H1 (cell line): ENCODE data around the gene RPS25. TPM values are rescaled to one million over a fixed set of nuclear protein-coding genes. Genes with fewer than 3 reads are reported as not detected.

ENCODE experiments used
- CTCF ChIA-PET: fragments of 300-600 bp; sonication (Branson Sonifier 250); formaldehyde crosslinking; loops from one replicate; lab custom pipeline; 2021; ENCODE audit not compliant: partially characterized antibody; lab: Charles Lee
- POLR2A ChIA-PET: fragments of 300-600 bp; sonication (Branson Sonifier 250); formaldehyde crosslinking; loops from one replicate; lab custom pipeline; 2021; ENCODE audit warnings: inconsistent platforms; ENCODE audit not compliant: partially characterized antibody; lab: Charles Lee
- DNase-seq, 2 experiments: peaks; one replicate each; pipeline versions ENCODE4 v3.0.0 to v3.0.0-alpha.2; 2010 to 2022; ENCODE audit warnings: low spot score in 2 of 2, low read depth in 1 of 2, mixed read lengths in 1 of 2
- FAIRE-seq: peaks from 2 replicates; lab custom pipeline; 2011; peaks lifted over from hg19 to GRCh38; lab: Jason Lieb, UNC
- H2AFZ ChIP-seq: 2 replicates; pipeline ENCODE4 v1.8.1; 2012; ENCODE audit warnings: low read length, inconsistent platforms
- H2AK5ac ChIP-seq: 2 replicates; pipeline ENCODE4 v1.6.1; 2013; ENCODE audit warnings: low read depth, low read length
- H2BK120ac ChIP-seq: replicated peaks from 2 replicates; pipeline ENCODE3; 2013; ENCODE audit warnings: low read depth, low read length, inconsistent platforms
- H2BK12ac ChIP-seq: 2 replicates; pipeline ENCODE4 v1.6.1; 2013; ENCODE audit warnings: low read depth, low read length
- H2BK15ac ChIP-seq: 2 replicates; pipeline ENCODE4 v1.6.1; 2013; ENCODE audit warnings: low read length
- H2BK20ac ChIP-seq: 2 replicates; pipeline ENCODE4 v1.6.1; 2013; ENCODE audit warnings: low read length
- H2BK5ac ChIP-seq: 2 replicates; pipeline ENCODE4 v1.6.1; 2013; ENCODE audit warnings: low read depth, low read length
- H3K14ac ChIP-seq: 2 replicates; pipeline ENCODE4 v1.6.1; 2013; ENCODE audit warnings: inconsistent platforms; ENCODE audit not compliant: insufficient read length
- H3K18ac ChIP-seq: 2 replicates; pipeline ENCODE4 v1.6.1; 2013; ENCODE audit warnings: low read length; ENCODE audit errors: extremely low read depth
- H3K23ac ChIP-seq: 2 replicates; pipeline ENCODE4 v1.6.1; 2013; ENCODE audit warnings: inconsistent platforms; ENCODE audit not compliant: insufficient read length
- H3K23me2 ChIP-seq: 2 replicates; pipeline ENCODE4 v1.6.1; 2013; ENCODE audit warnings: low read depth, low read length
- H3K27ac ChIP-seq: 2 replicates; pipeline ENCODE4 v1.6.1; 2011; ENCODE audit warnings: low read depth, low read length, inconsistent platforms
- H3K27me3 ChIP-seq, 4 experiments: replicated peaks in 1 of 4; 1 replicate in 1 of 4; 2 replicates in 3 of 4; pipeline versions ENCODE4 v1.6.1 to v1.8.1; 2011 to 2013; ENCODE audit warnings: low read length in 3 of 4, mild to moderate bottlenecking in 3 of 4, inconsistent platforms in 2 of 4, mixed read lengths in 2 of 4, moderate library complexity in 1 of 4; ENCODE audit not compliant: control insufficient read depth in 3 of 4, insufficient read depth in 3 of 4; ENCODE audit errors: extremely low read depth in 1 of 4
- H3K36me3 ChIP-seq, 4 experiments: 2 replicates each; pipeline versions ENCODE4 v1.6.1 to v1.8.1; 2011 to 2013; ENCODE audit warnings: mild to moderate bottlenecking in 4 of 4, low read length in 3 of 4, moderate library complexity in 2 of 4, control low read depth in 1 of 4, inconsistent platforms in 1 of 4; ENCODE audit not compliant: insufficient read depth in 4 of 4, control insufficient read depth in 2 of 4
- H3K4ac ChIP-seq: replicated peaks from 2 replicates; pipeline ENCODE3; 2013; ENCODE audit warnings: low read length, low read depth, mixed read lengths, inconsistent platforms; ENCODE audit not compliant: insufficient read length
- H3K4me1 ChIP-seq, 4 experiments: replicated peaks in 1 of 4; 1 replicate in 1 of 4; 2 replicates in 3 of 4; pipeline versions ENCODE4 v1.6.1 to v1.8.1; 2011 to 2013; ENCODE audit warnings: low read length in 3 of 4, inconsistent platforms in 2 of 4, mixed read lengths in 1 of 4; ENCODE audit not compliant: insufficient read depth in 4 of 4, control insufficient read depth in 3 of 4
- H3K4me2 ChIP-seq, 2 experiments: 2 replicates each; pipeline versions ENCODE4 v1.6.1 to v1.8.1; 2011 to 2013; ENCODE audit warnings: low read depth in 2 of 2, low read length in 2 of 2, control low read depth in 1 of 2, inconsistent platforms in 1 of 2, mild to moderate bottlenecking in 1 of 2; ENCODE audit not compliant: insufficient read depth in 1 of 2
- H3K4me3 ChIP-seq, 4 experiments: fragments of 200-600, 300-600 bp in 1 of 4; sonication (generic), shearing (Covaris generic), sonication (Bioruptor Twin) in 1 of 4; 2 replicates each; pipeline versions ENCODE4 v1.5.1 to v1.8.1; 2011 to 2016; ENCODE audit warnings: low read length in 4 of 4, low read depth in 3 of 4, control low read depth in 2 of 4, inconsistent platforms in 2 of 4, mild to moderate bottlenecking in 2 of 4, mixed read lengths in 1 of 4, moderate library complexity in 1 of 4; ENCODE audit not compliant: insufficient read depth in 2 of 4; ENCODE audit errors: extremely low read depth in 1 of 4
- H3K56ac ChIP-seq: replicated peaks from 2 replicates; pipeline ENCODE3; 2013; ENCODE audit warnings: low read depth, mild to moderate bottlenecking, mixed read lengths, low read length, inconsistent platforms; ENCODE audit not compliant: insufficient read length
- H3K79me1 ChIP-seq: 2 replicates; pipeline ENCODE4 v1.6.1; 2013; ENCODE audit warnings: low read depth, low read length, control low read depth
- H3K79me2 ChIP-seq, 2 experiments: 2 replicates each; pipeline versions ENCODE4 v1.6.1 to v1.8.1; 2012 to 2013; ENCODE audit warnings: low read length in 2 of 2, mild to moderate bottlenecking in 2 of 2, inconsistent platforms in 1 of 2; ENCODE audit not compliant: insufficient read depth in 2 of 2, control insufficient read depth in 1 of 2
- H3K9ac ChIP-seq, 4 experiments: replicated peaks in 1 of 4; 1 replicate in 1 of 4; 2 replicates in 3 of 4; pipeline versions ENCODE4 v1.6.1 to v1.8.1; 2011 to 2013; ENCODE audit warnings: low read depth in 3 of 4, low read length in 3 of 4, control low read depth in 2 of 4, mild to moderate bottlenecking in 2 of 4, moderate library complexity in 2 of 4, inconsistent platforms in 1 of 4; ENCODE audit errors: extremely low read depth in 1 of 4
- H3K9me3 ChIP-seq, 2 experiments: 2 replicates each; pipeline versions ENCODE4 v1.6.1 to v1.8.1; 2012 to 2013; ENCODE audit warnings: mild to moderate bottlenecking in 2 of 2, moderate library complexity in 2 of 2, control low read depth in 1 of 2, inconsistent platforms in 1 of 2, low read depth in 1 of 2, low read length in 1 of 2, mixed read lengths in 1 of 2; ENCODE audit not compliant: insufficient read depth in 2 of 2
- H4K20me1 ChIP-seq, 2 experiments: replicated peaks in 1 of 2; 2 replicates each; pipeline versions ENCODE3 to v1.8.1; 2011 to 2013; ENCODE audit warnings: inconsistent platforms in 2 of 2, low read length in 2 of 2, mild to moderate bottlenecking in 1 of 2; ENCODE audit not compliant: insufficient read depth in 2 of 2, control insufficient read depth in 1 of 2
- H4K5ac ChIP-seq: 2 replicates; pipeline ENCODE4 v1.6.1; 2013; ENCODE audit warnings: low read length, low read depth, mixed read lengths, inconsistent platforms; ENCODE audit not compliant: insufficient read length
- H4K8ac ChIP-seq: 2 replicates; pipeline ENCODE4 v1.8.0; 2013; ENCODE audit warnings: mild to moderate bottlenecking, moderate library complexity, low read length, inconsistent platforms; ENCODE audit not compliant: insufficient read depth; ENCODE audit errors: extremely low read depth
- H4K91ac ChIP-seq: replicated peaks from 2 replicates; pipeline ENCODE3; 2013; ENCODE audit warnings: low read length, mixed read lengths, inconsistent platforms; ENCODE audit not compliant: insufficient read length
- EZH2 ChIP-seq: fragments of 200-600 bp; sonication (generic); IDR thresholded peaks from 2 replicates; pipeline ENCODE4 v1.7.1; 2012; ENCODE audit warnings: low read depth, mild to moderate bottlenecking, moderate library complexity, low read length, inconsistent platforms; ENCODE audit not compliant: severe bottlenecking
- KDM1A ChIP-seq: fragments of 200-600, 300-600 bp; sonication (generic); IDR thresholded peaks from 2 replicates; pipeline ENCODE4 v1.7.1; 2016; ENCODE audit warnings: mild to moderate bottlenecking, low read length, borderline replicate concordance
- RXRA ChIP-seq: IDR thresholded peaks from 2 replicates; pipeline ENCODE4 v1.6.1; 2011; ENCODE audit warnings: low read depth, mild to moderate bottlenecking, low read length, moderate library complexity; ENCODE audit not compliant: insufficient read depth
- WGBS, 2 experiments: shearing (Covaris generic) in 1 of 2; methylation state at CpG; one replicate each; pipeline versions ENCODE4 v1.1.6 to v1.1.7; 2013 to 2015; ENCODE audit warnings: low lambda C conversion rate in 2 of 2, mixed read lengths in 2 of 2, inconsistent platforms in 1 of 2, low coverage in 1 of 2, missing lambda C conversion rate in 1 of 2; ENCODE audit not compliant: insufficient replicate concordance in 2 of 2, insufficient coverage in 1 of 2, insufficient read length in 1 of 2; ENCODE audit errors: extremely low coverage in 1 of 2, missing lambda C conversion rate in 1 of 2; 5-methylcytosine and 5-hydroxymethylcytosine counted together
- polyA plus RNA-seq, 7 experiments: library from polyadenylated mRNA; depleted of rRNA in 3 of 7; stranded (reverse) in 5 of 7; unstranded in 2 of 7; fragments of >200 nt in 5 of 7; fragments of 200-250 nt in 2 of 7; gene quantifications; 1 replicate in 5 of 7; 2 replicates in 1 of 7; 4 replicates in 1 of 7; pipeline versions ENCODE4 v1.2.1 to v1.2.3, GENCODE V29; 2011 to 2013; ENCODE audit warnings: missing spikeins in 2 of 7, mixed read lengths in 2 of 7
- total RNA-seq: library from RNA; stranded (reverse); fragmentation: NEBNext Ultra II Directional; extraction: Animal tissue kit (Norgen Biotek cat#: 25700); gene quantifications from 2 replicates; pipeline ENCODE4 v1.2.1, GENCODE V29; 2021

The RPS25 gene
- total and polyA plus RNA-seq, 2 of the 8 experiments (the other 6 are each of a cell fraction or from before 2014, with no cell fraction given), result 1,525 to 1,643 TPM

GRCh38 chr11:119026970-119027369 lies 8.8 kb upstream of the RPS25 start:
- peaks cover 6 to 13% (median 10%) of the 10 kb centered on the region in 4 experiments for H3K4me1 ChIP-seq
- H3K79me1 ChIP-seq, result peaks cover 15% of the 10 kb centered on the region
- H2AK5ac ChIP-seq, result no peak overlapping the region
- H3K9ac ChIP-seq, result no peak overlapping the region
- H4K91ac ChIP-seq, result no peak overlapping the region
- peaks cover 0 to 19% of the 10 kb centered on the region in 2 experiments; a peak in 1 of 4 replicates for H3K79me2 ChIP-seq
- no peak overlapping the region for H3K14ac ChIP-seq
- peaks cover 7% of the 10 kb centered on the region; the same call in 1 of the 2 replicates for H3K23me2 ChIP-seq
- no peak overlapping the region for H4K5ac ChIP-seq
- H4K20me1 ChIP-seq, result peaks cover 3 to 16% of the 10 kb centered on the region in 2 experiments
- H3K27me3 ChIP-seq, result no peaks in the 10 kb centered on the region
- no peak overlapping the region for H2BK15ac ChIP-seq
- no peak overlapping the region; the same call in 1 of the 2 replicates for H2BK5ac ChIP-seq
- H3K56ac ChIP-seq, result no peak overlapping the region
- WGBS, 2 experiments, result 88% methylated on average over 2 of the region's 2 CpGs; no CpG with 5 or more reads in 1 of the 2 experiments
- POLR2A ChIA-PET, result interaction anchor here (1.6 to 9.7 kb wide), 3 partner anchors 14 to 29 kb away, joined by 5 to 224 read pairs (median 18); partner anchors contain the start of genes HYOU1, RPS25 and TRAPPC4
- H3K23ac ChIP-seq, result no peak overlapping the region
- no peak overlapping the region for H2BK20ac ChIP-seq
- DNase-seq (no peak), FAIRE-seq (no peak)
- no peak for TF ChIP-seq KDM1A
- no peak for TF ChIP-seq EZH2
- TF ChIP-seq RXRA, result no peak
- 0 out of 2 replicates have a peak overlapping the region, but pooled peaks have one; percentile 58 for H4K8ac ChIP-seq
- H3K4me3 ChIP-seq, result no peak overlapping the region
- CTCF ChIA-PET, result interaction anchor here (0.9 to 1.3 kb wide), 3 partner anchors 19 to 31 kb away, joined by 3 to 4 read pairs (median 3); no protein-coding TSS in a partner anchor
- no peak overlapping the region for H3K27ac ChIP-seq
- H2BK120ac ChIP-seq, result no peak overlapping the region
- no peak overlapping the region for H3K18ac ChIP-seq
- no peak overlapping the region for H3K4me2 ChIP-seq
- H2AFZ ChIP-seq, result no peak overlapping the region
- H3K9me3 ChIP-seq, result no peaks in the 10 kb centered on the region
- peaks cover 12 to 57% (median 34%) of the 10 kb centered on the region in 4 experiments for H3K36me3 ChIP-seq
- H2BK12ac ChIP-seq, result no peak overlapping the region
- H3K4ac ChIP-seq, result no peak overlapping the region
